ENCODE results near the gene RHBDF1. TPM values are rescaled to one million over a fixed set of nuclear protein-coding genes. Genes with fewer than 3 reads are reported as not detected.

The RHBDF1 gene
- total and polyA plus RNA-seq, 9 of the 15 experiments (the other 6 are each of a cell fraction or from before 2014, with no cell fraction given): 1.0 to 8.2 (median 4.2) TPM

- TF ChIP-seq E2F8 (IDR thresholded peaks at IDR 0.05; ENCODE audit: low read depth, partially characterized antibody): no peak
Observed at GRCh38 chr16:58491-59439, 13.7 kb downstream of the RHBDF1 start (continued).

- peaks cover 44% of the 10 kb centered on the region for H3K36me3 ChIP-seq (ENCODE audit: control insufficient read depth, insufficient read depth, low read length)
- H2AFZ ChIP-seq (ENCODE audit: low read depth, low read length): no peak overlapping the region
- ATAC-seq (no peak), DNase-seq (ENCODE audit: extremely low read depth in 1 of 4, low spot score in 3 of 4) (no peak), FAIRE-seq (no peak)
- no peaks in the 10 kb centered on the region; the same call in none of the 2 replicates for H4K20me1 ChIP-seq (replicated peaks; ENCODE audit: control insufficient read depth, insufficient read depth, low read length)
- CTCF ChIA-PET (ENCODE audit: low intra/inter-chr PET ratio): no interaction called here
- no TSS peak for BruUV-seq (replicated peaks)
- no peak overlapping the region for H3K4me3 ChIP-seq
- in situ Hi-C loops (cut with MboI): no loop called here
- H3K4me1 ChIP-seq (replicated peaks in 1 of 2; ENCODE audit: control insufficient read depth in 2 of 2, insufficient read depth in 2 of 2, low read length in 2 of 2): peaks cover 5 to 25% of the 10 kb centered on the region in 2 experiments; a peak in 2 of 5 replicates
- no peak overlapping the region for H3K4me2 ChIP-seq (ENCODE audit: insufficient read depth, low read length)
- intact Hi-C loops (cut with micrococcal nuclease): no loop called here
- no peaks in the 10 kb centered on the region for H3K9me3 ChIP-seq (replicated peaks; ENCODE audit: control insufficient read depth, insufficient read depth, low read depth, low read length)
- H3K79me2 ChIP-seq (ENCODE audit: control insufficient read depth, insufficient read depth, low read length): peaks cover 31% of the 10 kb centered on the region
- WGBS (ENCODE audit: insufficient coverage, low coverage, missing lambda C conversion rate): 73% methylated on average over 8 of the region's 8 CpGs
- no peaks in the 10 kb centered on the region for H3K27me3 ChIP-seq (ENCODE audit: control insufficient read depth in 2 of 2, insufficient read depth in 2 of 2, low read length in 2 of 2)
- no peak overlapping the region for H3K27ac ChIP-seq (ENCODE audit: extremely low read depth, low read depth, low read length)
- H3K9me1 ChIP-seq (ENCODE audit: control insufficient read depth, insufficient read depth, low read length): peaks cover 2% of the 10 kb centered on the region
- no peak overlapping the region; a peak in 1 of 4 replicates for H3K9ac ChIP-seq (ENCODE audit: insufficient read depth in 1 of 2, low read depth in 2 of 2, low read length in 2 of 2)
- POLR2A ChIA-PET: interaction anchor here (1.5 kb wide), 1 partner anchor 9 kb away, joined by 4 read pairs; no protein-coding TSS in a partner anchor
- TF ChIP-seq ZNF407 (IDR thresholded peaks at IDR 0.05; ENCODE audit: low read depth) (no peak), ZNF408 (CRISPR knock-in tag; IDR thresholded peaks at IDR 0.05; ENCODE audit: low read depth) (no peak), BHLHE40 (IDR thresholded peaks at IDR 0.05; ENCODE audit: low read length) (0 out of 2 replicates have a peak, but pooled peaks have one; percentile 18), ESRRB (CRISPR knock-in tag; IDR thresholded peaks at IDR 0.05; ENCODE audit: borderline replicate concordance) (no peak)
Observed at GRCh38 chr16:57711-58110, 14.7 kb downstream of the RHBDF1 start.
